ENCODE data around the gene UCK2.

The UCK2 gene

DNA sequence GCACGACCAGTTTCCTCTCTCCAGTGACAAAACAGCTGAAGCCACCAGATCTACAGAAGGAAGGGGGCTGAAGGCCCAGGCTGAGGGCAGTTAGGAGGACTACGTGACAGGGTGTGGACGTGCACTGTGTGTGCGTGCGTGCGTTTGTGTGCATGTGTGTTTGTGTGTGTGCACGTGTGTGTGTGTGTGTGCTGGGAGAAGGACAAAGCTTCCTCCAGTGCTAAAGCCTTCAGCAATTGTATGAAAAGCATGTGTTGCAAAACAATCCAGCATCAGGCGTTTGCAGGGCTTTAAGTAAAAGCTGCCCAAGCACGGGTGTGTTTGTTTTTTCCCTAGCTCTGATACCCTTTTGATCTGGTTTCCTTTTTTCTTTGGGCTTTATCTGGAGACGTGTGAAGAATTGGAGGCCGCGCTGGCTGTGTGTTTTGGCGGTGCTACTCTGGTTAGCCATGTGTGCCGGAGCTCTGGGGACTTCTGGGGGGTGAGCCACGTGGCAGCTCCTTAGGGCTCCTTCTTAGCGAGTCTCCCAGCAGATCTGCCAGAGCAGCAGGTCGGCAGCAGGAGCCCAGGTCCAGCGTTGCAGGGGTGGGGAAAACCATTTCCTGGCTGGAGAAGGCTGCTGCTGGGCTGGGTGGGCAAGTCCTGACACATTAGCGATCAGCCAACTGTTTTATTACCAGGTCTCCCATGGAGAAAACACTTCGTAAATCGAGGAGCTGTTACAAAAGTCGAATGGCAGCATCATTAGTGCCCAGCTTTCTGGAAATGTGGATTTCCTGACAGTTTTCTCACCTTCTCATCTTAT lies 73.4 kb downstream of the UCK2 start:
- DNase-seq (ENCODE audit: low read depth) = no peak

- DNase-seq (ENCODE audit: low read depth) = no peak
Measured at GRCh38 chr1:165902565-165902964, 75.2 kb downstream of the UCK2 start.

GRCh38 chr1:165903672-165904071 lies 76.3 kb downstream of the UCK2 start:
- no peak for DNase-seq (ENCODE audit: low read depth)

DNA sequence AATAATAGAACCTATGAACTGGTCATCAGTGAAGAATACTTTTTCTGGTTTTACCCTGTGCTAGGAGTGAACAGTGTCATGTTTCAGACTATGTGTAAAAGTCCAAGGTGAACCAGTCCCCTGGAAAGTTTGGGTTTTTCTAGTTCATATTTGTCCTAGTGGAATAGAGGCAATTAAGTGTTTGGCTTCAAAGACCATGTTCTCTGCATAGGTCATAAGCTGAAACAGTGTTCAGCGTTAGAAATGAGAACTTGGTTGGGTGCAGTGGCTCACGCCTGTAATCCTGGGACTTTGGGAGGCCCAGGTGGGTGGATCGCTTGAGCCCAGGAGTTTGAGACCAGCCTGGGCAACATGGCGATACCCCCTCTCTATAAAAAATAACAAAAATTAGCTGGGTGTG lies 77.5 kb downstream of the UCK2 start:
- DNase-seq (ENCODE audit: low read depth) = no peak

DNA sequence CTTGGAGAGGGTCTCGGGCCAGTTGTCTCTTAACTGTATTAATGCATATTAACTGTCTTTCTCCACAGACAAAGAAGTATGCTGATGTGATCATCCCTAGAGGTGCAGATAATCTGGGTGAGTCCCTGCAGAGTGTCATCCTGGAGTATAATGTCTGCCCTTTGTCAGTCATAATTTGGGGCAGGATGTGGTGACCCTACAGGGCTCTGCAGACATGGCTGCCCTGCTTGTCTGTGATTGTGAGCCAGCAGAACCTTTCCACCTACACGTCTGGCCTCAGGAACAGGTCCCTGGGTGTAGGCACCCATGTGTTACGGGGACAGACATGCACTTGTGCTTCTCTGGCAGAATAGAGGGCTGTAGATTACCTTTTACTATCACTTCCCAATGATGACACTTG lies 78.4 kb downstream of the UCK2 start:
- DNase-seq (ENCODE audit: low read depth) = no peak

DNA sequence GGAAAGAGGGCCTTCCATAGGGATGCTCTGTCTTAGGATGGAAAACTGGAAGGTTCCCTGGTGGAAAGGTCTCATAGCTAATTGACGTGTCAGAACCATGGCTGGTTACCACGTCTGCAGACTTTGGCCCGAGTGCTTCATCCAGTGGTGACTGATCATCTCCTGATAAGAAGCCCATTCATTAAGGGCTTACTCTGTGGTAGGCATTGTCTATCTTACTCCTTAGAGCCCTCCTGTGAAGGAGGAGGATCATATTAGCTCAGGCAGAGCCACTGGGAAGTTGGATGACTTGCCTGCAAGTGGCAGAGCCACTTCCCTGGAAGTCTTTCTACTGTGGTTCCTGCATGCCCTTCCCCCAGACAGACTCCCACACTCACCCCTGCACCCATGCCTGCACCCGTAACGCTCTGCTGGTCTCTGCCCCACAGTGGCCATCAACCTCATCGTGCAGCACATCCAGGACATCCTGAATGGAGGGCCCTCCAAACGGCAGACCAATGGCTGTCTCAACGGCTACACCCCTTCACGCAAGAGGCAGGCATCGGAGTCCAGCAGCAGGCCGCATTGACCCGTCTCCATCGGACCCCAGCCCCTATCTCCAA lies 79.9 kb downstream of the UCK2 start:
- no peak for DNase-seq (ENCODE audit: low read depth)

DNA sequence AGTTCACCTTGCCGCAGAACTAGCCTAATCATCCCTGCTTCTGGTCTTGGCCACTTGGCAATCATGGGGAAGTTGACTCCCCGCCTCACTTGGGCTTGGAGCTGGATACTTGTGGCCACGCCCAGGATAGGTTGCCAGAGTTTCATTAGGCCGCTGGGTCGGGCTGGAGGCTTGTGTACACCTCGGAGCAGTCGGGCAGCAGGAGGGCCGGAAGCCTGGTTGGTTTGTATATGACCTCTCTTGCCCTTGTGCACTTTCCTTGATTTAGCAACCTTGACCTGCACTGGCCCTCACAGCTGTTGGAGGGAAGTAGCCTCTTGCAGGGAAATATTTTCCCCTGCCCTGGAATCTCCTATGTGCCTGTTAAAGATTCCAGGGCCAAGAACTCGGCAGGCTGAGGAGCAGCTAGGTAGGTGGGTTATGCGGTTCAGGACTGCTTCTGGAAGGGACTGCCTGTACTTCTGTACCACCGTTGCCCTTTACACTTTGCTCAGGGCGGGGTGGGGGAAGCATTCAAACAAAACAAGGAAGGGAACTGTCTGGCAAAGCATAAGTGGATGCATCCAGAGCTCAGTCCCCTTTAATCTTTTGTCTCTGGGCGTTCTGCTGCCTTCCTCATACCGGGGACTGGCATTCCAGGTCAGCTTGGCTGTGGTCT lies 83.5 kb downstream of the UCK2 start:
- no peak for DNase-seq (ENCODE audit: low read depth)

GRCh38 chr1:165911609-165912281 lies 84.3 kb downstream of the UCK2 start:
- no peak for DNase-seq (ENCODE audit: low read depth)

- DNase-seq (ENCODE audit: low read depth) = no peak
Measured at GRCh38 chr1:165912638-165913037, 85.2 kb downstream of the UCK2 start.

GRCh38 chr1:165914136-165914798 lies 86.9 kb downstream of the UCK2 start:
- DNase-seq (ENCODE audit: low read depth) = peak; percentile 40

DNA sequence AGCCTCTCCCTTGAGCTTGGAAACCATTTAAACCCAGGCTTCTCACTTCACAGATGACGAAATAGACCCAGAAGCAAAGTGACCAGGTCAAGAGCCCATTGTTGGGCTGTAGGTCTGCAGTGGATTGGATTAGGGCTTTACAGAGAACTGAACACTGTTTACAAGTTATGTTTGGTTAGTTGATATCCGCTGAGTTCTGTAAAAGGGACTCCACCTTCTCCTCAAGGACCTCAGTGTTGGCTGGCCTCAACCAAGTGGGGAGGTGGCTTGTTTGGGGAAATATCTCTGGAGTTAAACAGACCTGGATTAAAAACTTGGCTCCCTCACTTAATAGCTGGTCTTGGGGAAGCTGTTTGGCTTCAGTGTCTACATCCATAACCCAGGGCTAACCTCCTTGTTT lies 88.1 kb downstream of the UCK2 start:
- no peak for DNase-seq (ENCODE audit: low read depth)

DNA sequence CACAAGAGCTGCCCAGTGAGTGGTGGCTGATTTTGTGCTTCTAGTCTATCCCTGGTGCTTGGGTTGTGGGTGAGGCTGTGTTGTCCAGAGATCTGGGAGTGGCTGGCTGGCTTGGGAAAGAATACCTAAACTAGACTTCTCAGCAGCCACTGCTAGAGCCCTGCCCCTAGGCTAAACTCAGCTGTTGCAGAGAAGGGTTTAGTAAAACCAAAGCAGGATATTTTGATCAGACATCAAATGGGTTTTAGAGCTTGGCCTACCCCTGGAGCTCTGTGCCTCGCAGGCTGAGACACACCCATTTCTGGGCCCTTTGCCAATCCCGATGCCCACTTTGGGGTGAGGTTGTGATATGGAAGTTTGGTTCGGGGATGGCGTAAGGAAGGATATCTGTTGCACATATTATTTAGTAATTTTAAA lies 88.5 kb downstream of the UCK2 start:
- no peak for DNase-seq (ENCODE audit: low read depth)

GRCh38 chr1:165917166-165917565 lies 89.8 kb downstream of the UCK2 start:
- DNase-seq (ENCODE audit: low read depth) = no peak

DNA sequence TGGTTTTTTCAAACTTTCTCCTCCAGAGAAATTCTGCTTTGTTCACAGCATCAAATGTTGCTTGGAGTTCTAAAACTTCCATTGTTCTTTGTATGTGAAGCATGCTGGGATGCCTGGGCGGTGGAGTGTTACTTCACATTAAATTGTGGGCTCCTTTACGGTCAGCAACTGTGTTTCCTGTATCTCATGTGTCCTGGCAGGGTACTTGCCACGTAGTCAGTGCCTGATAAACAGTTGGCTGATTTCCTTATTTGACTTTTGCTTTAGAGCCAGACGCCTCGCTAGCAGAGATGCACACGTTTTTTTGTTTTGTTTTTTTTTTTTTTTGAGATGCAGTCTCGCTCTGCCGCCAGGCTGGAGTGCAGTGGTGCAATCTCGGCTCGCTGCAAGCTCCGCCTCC lies 96.7 kb downstream of the UCK2 start:
- DNase-seq (ENCODE audit: low read depth) = no peak

DNA sequence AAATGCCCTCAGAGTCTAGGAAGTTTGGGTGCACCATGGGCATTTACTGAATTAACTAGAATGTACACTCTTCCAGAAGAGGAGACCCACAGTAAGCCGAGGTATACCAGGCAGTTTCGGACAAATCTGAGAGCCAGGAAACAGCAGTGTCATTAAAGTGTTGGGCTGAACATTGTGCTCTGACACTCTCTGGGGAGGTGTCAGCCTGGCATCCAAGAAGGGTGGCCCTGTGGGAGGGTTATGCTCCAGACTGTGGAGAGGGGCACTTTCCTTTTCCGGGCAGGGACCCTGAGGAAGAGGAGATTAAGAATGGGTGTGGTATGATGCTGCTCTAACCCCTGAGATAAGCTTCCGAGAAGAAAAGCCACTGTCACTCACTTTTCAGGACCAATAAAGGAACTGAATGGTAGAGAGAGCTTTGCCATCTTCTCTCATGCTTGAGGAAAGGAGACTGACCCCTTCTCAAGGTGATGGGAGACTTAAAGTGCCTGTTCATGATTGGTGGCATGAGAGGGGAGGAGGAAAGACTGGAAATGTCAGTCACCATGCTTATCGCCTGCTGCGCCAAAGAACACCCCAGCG lies 98.2 kb downstream of the UCK2 start:
- DNase-seq (ENCODE audit: low read depth) = no peak

DNA sequence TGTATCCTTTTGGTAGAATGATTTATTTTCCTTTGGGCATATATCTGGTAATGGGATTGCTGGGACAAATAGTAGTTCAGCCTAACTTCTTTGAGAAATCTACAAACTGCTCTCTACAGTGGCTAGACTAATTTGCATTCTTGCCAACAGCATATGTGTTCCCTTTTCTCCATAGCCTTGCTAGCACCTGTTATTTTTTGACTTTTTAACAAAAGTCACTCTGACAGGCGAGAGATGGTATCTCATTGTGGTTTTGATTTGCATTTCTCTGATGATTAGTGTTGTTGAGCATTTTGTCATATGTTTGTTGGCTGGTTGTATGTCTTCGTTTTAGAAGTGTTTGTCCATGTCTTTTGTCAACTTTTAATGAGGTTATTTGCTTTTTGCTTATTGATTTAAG lies 99.8 kb downstream of the UCK2 start:
- DNase-seq (ENCODE audit: low read depth) = no peak

- DNase-seq (ENCODE audit: low read depth) = peak; percentile 39
Measured at GRCh38 chr1:165928075-165928731, 100.8 kb downstream of the UCK2 start.

- no peak for DNase-seq (ENCODE audit: low read depth)
Measured at GRCh38 chr1:165930961-165931360, 103.5 kb downstream of the UCK2 start.

DNA sequence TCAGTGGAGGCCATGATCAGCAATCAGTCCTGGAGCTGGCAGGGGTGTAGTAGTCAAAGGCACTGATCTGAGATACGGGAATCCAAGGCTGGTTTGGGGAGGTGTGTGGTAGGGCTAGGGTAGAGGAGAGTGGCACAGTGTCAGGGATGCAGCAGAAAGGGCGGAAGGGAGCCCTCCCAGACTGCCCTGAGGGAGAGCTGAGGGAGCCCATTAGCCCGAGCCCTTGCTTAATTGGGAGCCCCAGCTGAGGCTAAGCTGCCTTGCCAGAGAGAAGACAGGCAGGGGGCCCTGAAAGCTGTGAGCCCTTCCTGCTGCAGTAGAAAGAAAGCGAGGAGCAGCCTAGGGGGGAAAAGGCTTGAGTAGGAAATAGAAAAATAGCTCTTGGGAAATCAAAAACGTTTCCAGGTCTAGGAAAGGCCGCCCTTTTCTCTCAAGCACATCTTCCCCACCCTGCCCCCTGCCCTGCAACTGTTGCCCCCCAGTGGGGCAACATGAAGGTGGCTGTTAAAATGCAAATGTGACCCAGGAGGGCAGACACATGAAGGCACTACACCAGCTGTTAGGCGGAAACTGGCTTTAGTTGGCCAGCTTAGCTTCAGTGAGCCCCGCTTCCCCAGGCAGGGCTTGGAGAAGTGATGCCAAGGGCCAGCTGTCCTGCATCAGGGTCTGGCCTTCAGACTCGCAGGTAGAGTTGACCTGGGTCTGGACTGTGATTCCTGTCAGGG lies 106.2 kb downstream of the UCK2 start:
- no peak for DNase-seq (ENCODE audit: low read depth)

DNA sequence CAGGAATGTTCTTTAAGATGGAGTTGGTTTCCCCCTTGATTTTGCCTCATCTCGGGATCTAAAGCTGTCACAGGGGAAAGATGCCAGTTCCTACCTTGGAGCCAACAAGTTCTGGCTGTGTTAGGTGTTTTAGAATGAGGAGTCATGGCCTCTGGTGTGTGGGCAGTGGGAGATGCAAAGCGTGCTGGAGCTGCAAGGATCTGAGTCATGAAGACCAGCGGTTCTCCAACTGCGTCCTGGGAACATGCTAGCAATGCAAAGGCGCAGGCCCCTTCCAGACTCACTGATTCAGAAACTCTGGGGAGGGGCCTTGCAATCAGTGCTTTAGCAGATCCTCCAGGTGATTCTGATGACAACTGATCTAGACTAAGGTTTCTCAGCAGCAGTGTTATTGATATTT lies 109.1 kb downstream of the UCK2 start:
- no peak for DNase-seq (ENCODE audit: low read depth)

- DNase-seq (ENCODE audit: low read depth) = no peak
Measured at GRCh38 chr1:165937829-165938228, 110.4 kb downstream of the UCK2 start.
